HG03135 (cell line): ENCODE measurements around the gene KLHL6.

ENCODE experiments used
- ATAC-seq: cut with Tn5 transposase; IDR thresholded peaks from one replicate; pipeline ENCODE4 v1.9.1; 2021; ENCODE audit warnings: mild to moderate bottlenecking, moderate library complexity; ENCODE audit not compliant: unreplicated experiment

KLHL6 gene

GRCh38 chr3:183508821-183509220, 46.7 kb downstream of the KLHL6 start:
- no peak for ATAC-seq

DNA sequence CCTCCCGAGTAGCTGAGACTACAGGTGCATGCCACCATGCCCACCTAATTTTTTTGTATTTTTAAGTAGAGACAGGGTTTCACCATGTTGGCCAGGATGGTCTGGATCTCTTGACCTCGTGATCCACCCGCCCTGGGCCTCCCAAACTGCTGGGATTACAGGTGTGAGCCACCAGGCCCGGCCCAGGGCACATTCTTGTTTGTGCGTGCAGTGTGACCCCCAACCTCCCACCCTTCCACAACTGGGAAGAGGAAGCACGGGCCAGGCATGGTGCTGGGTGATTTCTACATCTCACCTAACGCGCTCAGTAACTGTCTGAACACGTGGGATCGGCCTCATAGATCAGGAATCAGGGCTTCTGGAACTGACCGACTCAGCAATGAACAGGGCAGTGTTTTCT, 48.0 kb downstream of the KLHL6 start:
- no peak for ATAC-seq

- no peak for ATAC-seq
Observed at GRCh38 chr3:183506674-183507320, 48.7 kb downstream of the KLHL6 start.

GRCh38 chr3:183504597-183504996, 50.9 kb downstream of the KLHL6 start:
- ATAC-seq, result no peak

DNA sequence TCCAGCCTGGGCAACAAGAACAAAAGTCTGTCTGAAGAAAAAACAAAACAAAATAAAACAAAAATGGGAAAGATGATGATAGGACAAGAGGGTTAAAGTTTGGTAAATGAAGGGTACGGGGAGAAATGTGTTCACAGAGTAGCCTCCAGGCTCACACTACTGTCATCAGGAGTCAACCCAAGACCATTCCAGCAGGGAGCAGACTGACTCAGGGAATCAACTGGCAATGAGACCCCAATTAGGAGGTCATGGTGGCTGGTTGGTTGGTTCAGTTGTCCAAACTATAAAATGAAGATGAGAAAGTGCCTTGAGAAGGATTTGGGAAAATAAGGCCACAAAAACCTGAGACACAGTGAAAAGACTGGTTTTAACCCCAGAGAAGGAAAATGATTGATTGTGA, 51.8 kb downstream of the KLHL6 start:
- ATAC-seq, result no peak

GRCh38 chr3:183502237-183503181, 53.0 kb downstream of the KLHL6 start:
- ATAC-seq, result no peak

DNA sequence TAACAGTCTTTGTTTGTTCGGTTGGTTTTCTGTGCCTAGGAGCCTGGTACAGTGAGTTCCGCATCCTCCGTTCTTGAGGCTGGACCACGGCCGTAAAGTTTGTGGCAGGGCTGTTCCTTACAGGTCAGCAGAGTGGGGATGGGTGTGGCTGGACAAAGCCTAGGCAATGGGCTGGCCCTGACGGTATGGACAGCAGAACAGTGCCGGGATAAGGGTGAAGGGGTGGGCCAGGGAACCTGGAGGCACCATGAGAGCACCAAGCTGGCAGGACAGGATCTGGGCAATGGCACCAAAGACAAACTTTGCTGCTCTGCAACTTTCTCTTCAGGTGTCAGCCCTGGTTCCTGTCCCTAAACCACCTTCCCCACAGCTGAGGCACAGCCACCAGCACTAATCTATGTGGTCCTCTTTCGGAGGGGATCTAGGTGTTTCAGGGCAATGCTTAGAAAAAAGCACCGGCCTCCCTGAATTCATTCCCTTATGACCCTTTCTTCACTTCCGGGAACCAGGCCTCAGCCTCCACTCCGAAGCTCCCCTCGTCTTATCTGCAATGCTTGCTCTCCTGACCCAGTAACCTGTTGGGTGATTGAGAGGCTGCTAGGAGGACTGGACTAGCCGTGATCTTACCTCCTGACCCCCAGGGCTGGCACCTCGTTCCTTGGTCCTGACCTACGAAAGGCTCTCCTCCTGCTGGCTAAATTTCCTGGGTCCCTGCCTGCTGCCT, 54.4 kb downstream of the KLHL6 start:
- no peak for ATAC-seq

- no peak for ATAC-seq
Observed at GRCh38 chr3:183500319-183500718, 55.2 kb downstream of the KLHL6 start.

DNA sequence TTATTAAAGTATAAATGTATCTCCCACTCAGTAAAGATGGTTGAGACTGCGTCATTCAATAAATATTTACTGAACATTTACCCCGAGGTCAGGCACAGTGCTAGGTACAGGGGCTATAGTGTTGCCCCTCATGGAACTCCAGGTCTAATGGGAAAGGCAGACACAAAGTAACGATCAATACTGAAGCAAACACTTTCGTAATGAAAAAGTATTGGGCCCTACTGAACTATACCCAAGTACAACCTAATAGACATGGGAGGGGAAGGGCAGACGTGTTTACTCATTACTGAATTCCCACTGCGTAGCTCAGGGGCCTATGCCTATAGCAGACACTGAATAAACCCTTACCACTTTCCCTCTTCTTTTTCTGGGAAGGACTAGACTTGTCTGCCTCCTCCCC, 56.9 kb downstream of the KLHL6 start:
- no peak for ATAC-seq

DNA sequence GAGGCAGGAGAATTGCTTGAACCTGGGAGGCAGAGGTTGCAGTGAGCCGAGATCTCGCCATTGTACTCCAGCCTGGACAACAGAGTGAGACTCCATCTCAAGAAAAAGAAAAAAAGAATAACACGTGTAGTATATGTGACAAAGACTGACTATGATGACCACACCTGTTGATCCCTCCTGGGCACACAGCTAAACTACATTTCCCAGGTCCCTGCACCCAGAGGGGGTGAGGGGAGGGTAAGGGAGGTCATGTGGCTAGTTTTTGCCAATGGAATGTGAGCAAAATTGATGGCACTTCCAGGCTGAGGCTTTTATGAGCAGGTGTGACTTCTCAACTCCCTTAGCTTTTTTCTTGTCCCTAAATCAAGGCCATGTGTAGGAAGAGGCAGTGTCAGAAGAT, 58.2 kb downstream of the KLHL6 start:
- ATAC-seq, result no peak

- no peak for ATAC-seq
Observed at GRCh38 chr3:183496311-183496710, 59.2 kb downstream of the KLHL6 start.

GRCh38 chr3:183494341-183494740, 61.2 kb downstream of the KLHL6 start:
- no peak for ATAC-seq

GRCh38 chr3:183493296-183494045, 62.0 kb downstream of the KLHL6 start:
- ATAC-seq, result no peak

DNA sequence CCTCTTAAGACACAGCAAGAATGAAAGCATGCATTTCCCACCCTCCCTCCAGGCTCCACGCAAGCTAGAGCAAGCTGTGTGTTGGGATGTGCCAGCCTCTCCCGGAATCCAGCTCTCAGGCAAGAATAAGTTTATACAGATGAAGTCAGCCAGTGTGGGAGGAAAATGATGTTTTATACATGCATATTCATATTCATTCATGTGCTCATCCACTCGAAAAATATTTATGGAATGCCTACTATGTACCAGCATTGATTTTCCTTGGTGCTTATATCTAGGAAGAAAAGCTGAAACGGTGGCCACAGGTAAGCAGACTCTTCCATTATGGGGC, 62.7 kb downstream of the KLHL6 start:
- ATAC-seq, result no peak

- ATAC-seq, result no peak
Observed at GRCh38 chr3:183491923-183492848, 63.3 kb downstream of the KLHL6 start.

GRCh38 chr3:183491109-183491922, 64.2 kb downstream of the KLHL6 start:
- ATAC-seq, result no peak

DNA sequence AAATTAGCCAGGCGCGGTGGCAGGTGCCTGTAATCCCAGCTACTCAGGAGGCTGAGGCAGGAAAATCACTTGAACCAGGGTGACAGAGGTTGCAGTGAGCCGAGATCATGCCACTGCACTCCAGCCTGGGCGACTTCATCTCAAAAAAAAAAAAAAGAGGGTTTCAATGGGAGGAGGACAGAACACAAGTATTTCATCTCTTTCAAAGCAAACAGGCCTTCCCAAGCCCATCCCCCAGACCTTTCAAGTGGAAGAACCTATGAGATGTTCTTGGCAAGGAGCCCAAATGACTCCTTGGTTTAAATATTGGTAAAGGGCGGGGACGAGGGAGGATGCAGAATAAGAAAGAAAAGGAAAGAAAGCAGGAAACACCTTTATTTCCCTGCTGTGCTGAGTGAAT, 64.9 kb downstream of the KLHL6 start:
- no peak for ATAC-seq

- no peak for ATAC-seq
Observed at GRCh38 chr3:183490211-183490601, 65.3 kb downstream of the KLHL6 start.
